ENCODE data around the gene ZNF878. TPM values are rescaled to one million over a fixed set of nuclear protein-coding genes. Genes with fewer than 3 reads are reported as not detected.
"Not testable (repeated sequence)": the region's sequence is repeated elsewhere in the genome, so short reads cannot be mapped to it uniquely, and the experiment has no call there.

Gene ZNF878
- total RNA-seq, 2 experiments from 2014 or later = 1.1 to 1.7 TPM

- H3K4me3 Mint-ChIP-seq; CTCF ChIA-PET; H3K27me3 Mint-ChIP-seq (ENCODE audit: low read depth); DNase-seq; POLR2A ChIA-PET; H3K4me1 Mint-ChIP-seq (ENCODE audit: low read depth); H3K27ac Mint-ChIP-seq; ATAC-seq: not testable (repeated sequence)
- H3K9me3 Mint-ChIP-seq (ENCODE audit: insufficient read depth) = peaks cover 42% of the 10 kb centered on the region
- H3K36me3 Mint-ChIP-seq (ENCODE audit: low read depth) = peaks cover 35% of the 10 kb centered on the region
Measured at GRCh38 chr19:12076331-12076730, 23.6 kb upstream of the ZNF878 start.

- H3K27me3 Mint-ChIP-seq (ENCODE audit: low read depth) = no peaks in the 10 kb centered on the region
- no peak for DNase-seq
- no peak overlapping the region for H3K4me3 Mint-ChIP-seq
- ChIA-PET POLR2A (no interaction called here), CTCF (no interaction called here)
- H3K27ac Mint-ChIP-seq = no peak overlapping the region
- peaks cover 43% of the 10 kb centered on the region for H3K9me3 Mint-ChIP-seq (ENCODE audit: insufficient read depth)
- ATAC-seq = no peak
- H3K4me1 Mint-ChIP-seq (ENCODE audit: low read depth) = no peaks in the 10 kb centered on the region
- peaks cover 37% of the 10 kb centered on the region for H3K36me3 Mint-ChIP-seq (ENCODE audit: low read depth)
Measured at GRCh38 chr19:12075538-12076139, 22.9 kb upstream of the ZNF878 start.

- no peaks in the 10 kb centered on the region for H3K27me3 Mint-ChIP-seq (ENCODE audit: low read depth)
- POLR2A ChIA-PET = no interaction called here
- DNase-seq (peak; percentile 78), ATAC-seq (peak; percentile 79)
- CTCF ChIA-PET = interaction anchor here (1.2 kb wide), 1 partner anchor 12 kb away, joined by 4 read pairs; the partner anchor contains the start of gene ZNF878
- H3K36me3 Mint-ChIP-seq (ENCODE audit: low read depth) = peaks cover 11% of the 10 kb centered on the region
- peak within 1 kb of the TSS; percentile 82 for H3K27ac Mint-ChIP-seq
- H3K9me3 Mint-ChIP-seq (ENCODE audit: insufficient read depth) = no peaks in the 10 kb centered on the region
- peak within 1 kb of the TSS; percentile 79 for H3K4me3 Mint-ChIP-seq
- peaks cover 3% of the 10 kb centered on the region for H3K4me1 Mint-ChIP-seq (ENCODE audit: low read depth)
Measured at GRCh38 chr19:12064590-12065538, 12.1 kb upstream of the ZNF878 start, which contains the start of gene ZNF844. Gene ZNF844 (plus strand): TSS chr19:12064731. CDS start chr19:12064874, 143 bp downstream.

- H3K36me3 Mint-ChIP-seq (ENCODE audit: low read depth) = peaks cover 6% of the 10 kb centered on the region
- H3K27me3 Mint-ChIP-seq (ENCODE audit: low read depth) = peaks cover 11% of the 10 kb centered on the region
- H3K4me1 Mint-ChIP-seq (ENCODE audit: low read depth) = peaks cover 20% of the 10 kb centered on the region
- ChIA-PET CTCF (interaction anchor here (1.0 to 2.4 kb wide), 3 partner anchors 92 to 132 kb away, joined by 4 to 9 read pairs (median 5); partner anchors contain the start of gene ZNF700), POLR2A (no interaction called here)
- no peak overlapping the region for H3K4me3 Mint-ChIP-seq
- H3K27ac Mint-ChIP-seq = no peak overlapping the region
- DNase-seq = no peak
- peaks cover 5% of the 10 kb centered on the region for H3K9me3 Mint-ChIP-seq (ENCODE audit: insufficient read depth)
- no peak for ATAC-seq
Measured at GRCh38 chr19:12055784-12056183, 3.0 kb upstream of the ZNF878 start.

- Mint-ChIP-seq H3K4me3 (peak overlapping the region; percentile 75), H3K27me3 (ENCODE audit: low read depth) (peaks cover 11% of the 10 kb centered on the region), H3K4me1 (ENCODE audit: low read depth) (peaks cover 14% of the 10 kb centered on the region), H3K36me3 (ENCODE audit: low read depth) (peaks cover 16% of the 10 kb centered on the region), H3K9me3 (ENCODE audit: insufficient read depth) (peaks cover 19% of the 10 kb centered on the region), H3K27ac (peak overlapping the region; percentile 16)
- ChIA-PET CTCF (interaction anchor here (0.6 to 2.4 kb wide), 9 partner anchors 8 to 724 kb away, joined by 3 to 9 read pairs (median 4); partner anchors contain the start of gene ZNF491), POLR2A (interaction anchor here (0.6 to 1.3 kb wide), 3 partner anchors 64 to 311 kb away, joined by 3 to 4 read pairs (median 4); no protein-coding TSS in a partner anchor)
- peak; percentile 23 for DNase-seq
- ATAC-seq = no peak
Measured at GRCh38 chr19:12052091-12052496, 667 bp downstream of the ZNF878 start.

- DNase-seq = no peak
- Mint-ChIP-seq H3K4me1 (ENCODE audit: low read depth) (peaks cover 8% of the 10 kb centered on the region), H3K27me3 (ENCODE audit: low read depth) (no peaks in the 10 kb centered on the region), H3K9me3 (ENCODE audit: insufficient read depth) (peaks cover 44% of the 10 kb centered on the region), H3K36me3 (ENCODE audit: low read depth) (peaks cover 47% of the 10 kb centered on the region), H3K27ac (no peak overlapping the region), H3K4me3 (no peak overlapping the region)
- no peak for ATAC-seq
- CTCF ChIA-PET = no interaction called here
- POLR2A ChIA-PET = no interaction called here
Measured at GRCh38 chr19:12047868-12048267, 4.9 kb downstream of the ZNF878 start.

- ChIA-PET POLR2A (no interaction called here), CTCF (no interaction called here)
- ATAC-seq (no peak), DNase-seq (no peak)
- Mint-ChIP-seq H3K27ac (no peak overlapping the region), H3K4me1 (ENCODE audit: low read depth) (no peaks in the 10 kb centered on the region), H3K27me3 (ENCODE audit: low read depth) (no peaks in the 10 kb centered on the region), H3K36me3 (ENCODE audit: low read depth) (peaks cover 44% of the 10 kb centered on the region), H3K9me3 (ENCODE audit: insufficient read depth) (peaks cover 44% of the 10 kb centered on the region), H3K4me3 (no peak overlapping the region)
Measured at GRCh38 chr19:12043752-12044422, 8.9 kb downstream of the ZNF878 start.

GRCh38 chr19:12042893-12043292, 9.9 kb downstream of the ZNF878 start:
- CTCF ChIA-PET = interaction anchor here (1.4 kb wide), 1 partner anchor 79 kb away, joined by 3 read pairs; no protein-coding TSS in a partner anchor
- POLR2A ChIA-PET = no interaction called here
- ATAC-seq (no peak), DNase-seq (no peak)
- peaks cover 43% of the 10 kb centered on the region for H3K9me3 Mint-ChIP-seq (ENCODE audit: insufficient read depth)
- no peak overlapping the region for H3K27ac Mint-ChIP-seq
- H3K4me3 Mint-ChIP-seq = no peak overlapping the region
- H3K27me3 Mint-ChIP-seq (ENCODE audit: low read depth) = no peaks in the 10 kb centered on the region
- peaks cover 45% of the 10 kb centered on the region for H3K36me3 Mint-ChIP-seq (ENCODE audit: low read depth)
- H3K4me1 Mint-ChIP-seq (ENCODE audit: low read depth) = no peaks in the 10 kb centered on the region

- peaks cover 15% of the 10 kb centered on the region for H3K36me3 Mint-ChIP-seq (ENCODE audit: low read depth)
- H3K9me3 Mint-ChIP-seq (ENCODE audit: insufficient read depth) = peaks cover 4% of the 10 kb centered on the region
- ATAC-seq (peak; percentile 95), DNase-seq (peak; percentile 78)
- no peaks in the 10 kb centered on the region for H3K27me3 Mint-ChIP-seq (ENCODE audit: low read depth)
- peaks cover 9% of the 10 kb centered on the region for H3K4me1 Mint-ChIP-seq (ENCODE audit: low read depth)
- peak within 1 kb of the TSS; percentile 74 for H3K27ac Mint-ChIP-seq
- H3K4me3 Mint-ChIP-seq = peak within 1 kb of the TSS; percentile 79
- ChIA-PET POLR2A (interaction anchor here (1.0 to 1.6 kb wide), 4 partner anchors 47 to 111 kb away, joined by 3 to 4 read pairs (median 3); no protein-coding TSS in a partner anchor), CTCF (interaction anchor here (0.8 to 1.8 kb wide), 7 partner anchors 24 to 238 kb away, joined by 3 to 7 read pairs (median 3); partner anchors contain the start of genes ZNF20, ZNF491 and ZNF700)
Measured at GRCh38 chr19:12035220-12036172, 17.3 kb downstream of the ZNF878 start, which contains the start of gene ZNF433. Gene ZNF433 (minus strand): TSS chr19:12035679. CDS start chr19:12035539, 140 bp downstream.

- no peak for ATAC-seq
- Mint-ChIP-seq H3K36me3 (ENCODE audit: low read depth) (peaks cover 15% of the 10 kb centered on the region), H3K27me3 (ENCODE audit: low read depth) (no peaks in the 10 kb centered on the region), H3K4me1 (ENCODE audit: low read depth) (peaks cover 9% of the 10 kb centered on the region), H3K9me3 (ENCODE audit: insufficient read depth) (peaks cover 4% of the 10 kb centered on the region), H3K4me3 (no peak overlapping the region), H3K27ac (no peak overlapping the region)
- DNase-seq = no peak
- CTCF ChIA-PET = interaction anchor here (1.2 to 1.8 kb wide), 5 partner anchors 25 to 110 kb away, joined by 3 to 7 read pairs (median 4); partner anchors contain the start of gene ZNF700
- POLR2A ChIA-PET = interaction anchor here (1.0 to 1.6 kb wide), 2 partner anchors 46 to 69 kb away, joined by 3 to 4 read pairs; no protein-coding TSS in a partner anchor
Measured at GRCh38 chr19:12034620-12035019, 18.1 kb downstream of the ZNF878 start.

Measured in activated CD8-positive, alpha-beta T cell treated with anti-CD3 and anti-CD28 coated beads, Interleukin-2, amount 10 ng/mL, durations not matched to agents 7 days and 5 days (primary cell).